ENCODE data around the gene LBHD2.
"Not testable (repeated sequence)": the region's sequence is repeated elsewhere in the genome, so short reads cannot be mapped to it uniquely, and the experiment has no call there.

Gene LBHD2

GRCh38 chr14:103107455-103107854, 23.4 kb downstream of the LBHD2 start:
- no peak for DNase-seq

- no peak for DNase-seq
Measured at GRCh38 chr14:103107941-103108748, 24.1 kb downstream of the LBHD2 start.

DNA sequence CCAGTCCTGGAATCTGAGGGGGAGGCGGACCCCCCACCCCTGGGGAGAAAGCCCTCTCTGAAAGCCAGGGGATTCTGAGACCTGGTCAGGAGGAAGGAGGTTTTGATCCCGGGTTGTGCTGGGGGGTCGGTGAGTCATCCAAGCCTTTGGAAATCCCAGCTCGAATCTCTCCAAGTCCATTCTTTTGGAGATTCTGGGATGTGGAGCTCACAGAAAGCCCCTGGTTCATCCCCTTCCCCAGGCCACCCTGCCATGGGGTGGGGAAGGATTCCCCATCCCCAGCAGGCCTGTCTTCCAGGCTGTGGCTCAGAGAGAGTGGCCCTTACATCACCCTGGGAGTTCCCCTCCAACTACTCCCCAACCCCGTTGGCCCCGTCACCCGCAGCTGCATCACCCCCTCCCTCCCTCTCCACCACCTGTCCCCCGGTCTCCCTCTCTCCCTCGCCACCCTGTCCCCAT, 24.8 kb downstream of the LBHD2 start:
- no peak for DNase-seq

DNA sequence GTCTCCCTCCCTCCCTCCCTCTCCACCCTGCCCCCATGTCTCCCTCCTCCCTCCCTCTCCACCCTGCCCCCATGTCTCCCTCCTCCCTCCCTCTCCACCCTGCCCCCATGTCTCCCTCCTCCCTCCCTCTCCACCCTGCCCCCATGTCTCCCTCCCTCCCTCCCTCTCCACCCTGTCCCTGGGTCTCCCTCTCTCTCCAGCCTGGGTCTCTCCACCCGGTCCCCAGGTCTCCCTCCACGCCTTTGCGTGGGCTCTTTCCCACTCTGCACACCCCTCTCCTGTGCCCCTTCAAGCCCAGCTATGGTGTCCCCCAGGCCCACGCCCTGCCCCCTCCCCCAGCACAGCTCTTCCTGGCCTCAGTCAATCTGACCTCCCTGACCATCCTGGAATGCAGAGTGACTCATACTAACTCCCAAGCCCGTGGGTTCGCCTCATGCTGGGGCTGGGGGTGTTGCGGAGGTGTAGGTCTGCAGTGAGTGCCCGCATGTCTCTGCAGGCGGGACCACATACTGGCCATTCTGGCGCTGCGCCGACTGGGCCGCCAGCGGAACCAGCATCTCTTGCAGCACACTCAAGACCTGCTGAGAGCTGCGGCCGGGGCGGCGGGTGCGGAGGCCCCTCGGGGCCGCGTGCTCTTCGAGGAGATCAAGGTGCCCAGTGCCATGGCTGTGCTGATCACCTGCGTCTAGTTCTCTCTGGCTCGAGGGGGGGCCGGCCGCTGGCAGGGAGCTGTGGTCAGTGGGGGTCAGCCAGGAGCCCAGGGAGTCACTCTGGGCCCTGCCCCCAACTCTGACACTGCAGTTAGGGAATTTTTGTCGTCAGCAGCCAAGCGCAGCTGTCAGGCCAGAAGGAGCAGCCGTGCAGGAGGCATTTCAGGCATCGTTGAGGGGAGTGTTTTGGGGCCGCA, 25.8 kb downstream of the LBHD2 start:
- DNase-seq = no peak

DNA sequence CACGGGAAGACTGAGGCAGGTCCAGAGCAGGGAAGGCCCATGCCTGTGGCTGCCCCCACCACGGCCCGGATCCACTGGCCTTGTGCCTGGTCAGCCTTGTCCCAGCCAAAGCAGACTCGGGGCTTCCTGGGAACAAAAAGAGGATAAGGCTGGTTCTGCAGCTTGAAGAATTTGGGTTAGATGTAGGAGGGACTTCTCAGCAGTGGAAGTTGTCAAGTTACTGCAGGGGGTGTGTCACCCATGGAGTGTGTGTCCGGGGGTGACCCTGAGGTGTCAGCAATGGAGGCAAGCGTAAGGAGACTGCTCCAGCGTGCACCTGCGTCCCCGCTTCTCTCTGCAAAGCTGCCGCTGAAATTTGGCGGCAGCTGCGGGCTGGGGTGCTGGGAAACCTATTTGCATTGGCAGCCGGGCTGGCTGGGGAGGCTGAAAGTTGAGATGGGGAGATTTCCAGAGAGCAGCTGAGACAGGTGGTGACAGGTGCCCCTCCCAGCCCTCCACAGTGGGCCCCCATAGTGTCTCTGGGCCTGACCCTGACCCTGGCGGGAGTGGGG, 26.7 kb downstream of the LBHD2 start:
- DNase-seq = no peak

GRCh38 chr14:103111232-103111868, 27.3 kb downstream of the LBHD2 start:
- DNase-seq = no peak

- no peak for DNase-seq
Measured at GRCh38 chr14:103112400-103113243, 28.6 kb downstream of the LBHD2 start.

DNA sequence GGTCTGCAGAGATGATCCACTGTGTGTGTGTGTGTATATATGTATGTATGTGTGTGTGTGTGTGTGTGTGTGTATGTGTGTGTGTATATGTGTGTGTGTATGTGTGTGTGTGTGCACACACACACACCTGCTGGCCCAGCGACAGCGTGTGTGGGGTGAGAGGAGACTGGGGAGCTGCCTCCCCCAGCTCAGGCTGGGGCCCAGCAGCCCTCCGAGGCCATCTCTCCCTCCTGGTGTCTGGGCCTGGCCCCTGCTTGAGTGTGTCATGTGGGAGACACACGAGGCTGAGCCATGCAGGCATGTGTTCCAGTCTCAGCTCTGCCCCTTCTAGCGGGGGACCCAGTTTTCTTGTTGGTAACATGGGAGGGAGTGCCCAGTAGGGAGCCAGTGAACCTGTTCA, 29.3 kb downstream of the LBHD2 start:
- no peak for DNase-seq

GRCh38 chr14:103113774-103114173, 29.8 kb downstream of the LBHD2 start:
- no peak for DNase-seq

DNA sequence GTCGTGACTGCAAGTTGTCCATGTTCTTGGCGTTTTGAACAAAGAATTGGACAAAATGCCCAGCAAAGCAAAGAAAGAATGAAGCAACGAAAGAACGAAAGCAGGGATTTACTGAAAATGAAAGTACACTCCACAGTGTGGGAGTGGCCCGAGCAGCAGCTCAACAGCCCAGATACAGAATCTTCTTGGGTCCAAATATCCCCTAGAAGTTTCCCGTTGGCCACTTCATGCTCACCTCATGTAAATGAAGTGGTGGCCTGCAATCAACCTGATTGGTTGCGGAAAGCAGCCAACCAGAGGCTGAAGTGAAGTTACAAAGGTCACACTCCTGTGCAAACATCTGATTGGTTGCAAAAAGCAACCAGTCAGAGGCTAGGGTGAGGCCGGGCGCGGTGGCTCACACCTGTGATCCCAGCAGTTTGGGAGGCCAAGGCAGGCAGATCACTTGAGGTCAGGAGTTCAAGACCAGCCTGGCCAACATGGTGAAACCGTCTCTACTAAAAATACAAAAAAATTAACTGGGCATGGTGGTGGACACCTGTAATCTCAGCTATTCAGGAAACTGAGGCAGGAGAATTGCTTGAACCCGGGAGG, 31.2 kb downstream of the LBHD2 start:
- DNase-seq = not testable (repeated sequence)

DNA sequence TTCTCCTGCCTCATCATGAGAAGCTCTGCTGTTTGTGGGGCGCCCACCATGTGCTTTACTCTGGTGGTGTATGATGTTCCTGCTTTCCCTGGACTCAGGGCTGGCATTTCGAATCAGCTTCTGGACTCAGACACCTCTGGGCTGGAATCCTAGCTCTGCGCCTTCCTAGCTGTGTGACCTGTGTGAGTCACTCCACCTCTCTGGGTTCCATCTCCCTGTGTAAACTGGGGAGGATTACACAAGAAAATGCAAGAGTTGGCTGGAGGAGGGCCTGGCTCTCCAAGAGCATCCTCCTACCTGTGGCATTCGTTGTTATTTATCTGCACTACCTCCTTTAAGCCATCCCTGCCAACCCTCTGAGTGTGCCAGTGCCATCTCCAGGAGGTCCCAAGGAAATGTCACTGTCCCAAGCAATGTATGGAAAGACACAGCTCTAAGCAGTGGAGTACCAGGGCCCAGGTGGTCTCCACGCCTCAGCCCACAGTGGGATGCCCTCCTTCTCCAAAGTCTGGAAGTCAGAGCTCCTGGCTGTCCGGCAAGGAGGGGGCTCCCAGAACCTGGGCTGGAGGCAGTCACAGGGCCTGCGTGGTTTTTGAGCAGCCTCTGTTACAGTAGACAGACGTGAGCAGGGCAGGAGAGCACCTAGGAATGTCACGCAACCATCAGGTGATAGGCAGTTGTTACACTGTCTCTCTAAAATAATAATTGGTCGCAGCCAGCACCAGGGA, 32.0 kb downstream of the LBHD2 start:
- no peak for DNase-seq

DNA sequence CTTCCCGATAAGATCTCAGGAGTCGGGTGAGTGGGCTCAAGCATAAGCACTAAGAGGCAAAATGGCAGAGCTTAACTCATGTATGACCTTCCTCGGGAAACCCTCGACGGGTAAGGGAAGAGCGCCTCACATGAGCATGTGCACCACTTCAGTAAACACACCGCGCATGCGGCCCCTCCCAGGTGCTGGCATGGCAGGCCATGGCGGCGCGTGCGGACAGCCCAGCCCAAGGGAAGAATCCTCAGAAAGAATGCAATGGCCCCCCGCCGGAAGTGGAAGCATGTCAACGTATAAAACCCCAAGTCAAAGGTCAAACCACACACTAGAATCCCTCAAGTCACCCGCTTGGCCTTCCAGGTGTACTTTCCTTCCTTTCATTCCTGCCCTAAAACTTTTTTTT, 32.6 kb downstream of the LBHD2 start:
- no peak for DNase-seq

GRCh38 chr14:103117499-103117898, 33.5 kb downstream of the LBHD2 start:
- not testable (repeated sequence) for DNase-seq

DNA sequence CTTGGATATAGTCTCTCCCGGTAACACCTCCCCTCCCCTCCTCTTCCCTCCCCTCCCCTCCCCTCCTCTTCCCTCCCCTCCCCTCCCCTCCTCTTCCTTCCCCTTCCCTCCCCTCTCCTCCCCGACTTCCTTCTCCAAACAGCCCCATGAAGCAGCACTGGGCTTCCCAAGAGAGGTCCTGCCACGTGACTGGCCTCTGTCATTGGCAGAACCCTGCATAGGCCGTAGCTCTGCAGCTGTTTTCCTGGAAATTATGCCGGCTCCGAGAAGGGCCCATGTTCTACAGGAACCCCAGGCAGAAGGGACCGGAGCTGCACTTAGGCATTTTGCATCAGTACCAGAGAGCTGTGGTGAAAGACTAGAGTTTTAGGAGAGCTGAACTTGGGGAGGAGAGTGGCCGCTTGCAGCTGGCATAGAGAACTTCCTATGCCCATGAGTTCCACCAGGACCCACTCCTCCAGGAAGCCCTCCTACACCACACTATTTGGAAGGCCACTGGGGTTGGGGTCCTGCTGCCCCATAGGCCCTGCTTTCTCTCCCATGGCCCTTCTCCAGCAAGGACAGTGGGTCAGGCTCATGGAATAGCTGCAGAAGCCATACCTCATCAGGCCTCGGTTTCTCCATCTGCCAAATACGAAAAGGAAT, 34.1 kb downstream of the LBHD2 start:
- no peak for DNase-seq

DNA sequence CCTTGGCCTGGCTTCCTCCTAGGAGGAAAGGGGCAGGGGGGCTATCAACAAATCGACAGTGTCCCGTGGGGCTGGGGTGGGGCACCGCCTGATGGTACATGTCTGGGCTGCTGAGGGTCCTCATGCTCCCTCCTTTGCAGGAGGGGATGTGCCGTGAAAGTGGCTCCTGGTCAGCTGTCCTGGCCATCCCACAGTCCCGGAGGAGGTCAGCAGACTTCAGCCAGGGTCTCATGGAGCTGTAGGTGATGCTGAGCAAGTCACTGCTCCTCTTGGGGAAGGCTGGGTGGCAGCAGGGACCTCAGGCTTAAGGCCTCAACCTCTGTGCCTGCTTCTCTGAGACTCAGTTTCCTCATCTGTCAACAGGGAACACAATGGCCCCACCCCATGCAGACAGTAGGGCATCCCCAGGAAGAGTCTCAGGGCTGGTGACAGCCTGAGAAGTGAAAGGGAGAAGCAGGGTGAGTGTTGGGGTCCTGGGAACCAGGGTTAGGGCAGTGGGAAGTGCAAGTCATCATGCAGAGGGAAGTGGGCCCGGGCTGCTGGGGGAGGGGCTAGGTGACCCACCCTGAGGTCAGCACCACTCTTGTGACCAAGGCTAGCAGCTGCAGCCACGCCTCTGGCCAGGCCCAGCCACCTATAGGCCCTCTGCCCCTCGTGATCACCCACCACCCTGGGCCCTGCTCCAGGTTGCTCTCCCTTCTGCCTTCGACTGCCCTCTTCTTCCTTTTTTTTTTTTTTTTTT, 34.8 kb downstream of the LBHD2 start:
- no peak for DNase-seq

DNA sequence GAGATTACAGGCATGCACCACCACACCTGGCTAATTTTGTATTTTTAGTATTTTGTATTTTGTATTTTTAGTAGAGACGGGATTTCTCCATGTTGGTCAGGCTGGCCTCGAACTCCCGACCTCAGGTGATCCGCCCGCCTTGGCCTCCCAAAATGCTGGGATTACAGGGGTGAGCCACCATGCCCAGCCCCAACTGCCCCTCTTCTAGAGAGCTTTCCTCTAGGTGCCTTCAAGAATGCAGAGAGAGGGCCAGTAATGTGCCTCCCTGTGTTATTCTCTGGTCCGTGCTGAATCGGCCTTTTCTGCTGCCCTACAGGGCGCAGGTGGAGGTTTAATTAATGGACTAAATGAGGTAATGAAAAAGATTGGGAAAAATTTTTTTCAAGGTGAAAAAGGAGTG, 35.5 kb downstream of the LBHD2 start:
- DNase-seq = not testable (repeated sequence)

DNA sequence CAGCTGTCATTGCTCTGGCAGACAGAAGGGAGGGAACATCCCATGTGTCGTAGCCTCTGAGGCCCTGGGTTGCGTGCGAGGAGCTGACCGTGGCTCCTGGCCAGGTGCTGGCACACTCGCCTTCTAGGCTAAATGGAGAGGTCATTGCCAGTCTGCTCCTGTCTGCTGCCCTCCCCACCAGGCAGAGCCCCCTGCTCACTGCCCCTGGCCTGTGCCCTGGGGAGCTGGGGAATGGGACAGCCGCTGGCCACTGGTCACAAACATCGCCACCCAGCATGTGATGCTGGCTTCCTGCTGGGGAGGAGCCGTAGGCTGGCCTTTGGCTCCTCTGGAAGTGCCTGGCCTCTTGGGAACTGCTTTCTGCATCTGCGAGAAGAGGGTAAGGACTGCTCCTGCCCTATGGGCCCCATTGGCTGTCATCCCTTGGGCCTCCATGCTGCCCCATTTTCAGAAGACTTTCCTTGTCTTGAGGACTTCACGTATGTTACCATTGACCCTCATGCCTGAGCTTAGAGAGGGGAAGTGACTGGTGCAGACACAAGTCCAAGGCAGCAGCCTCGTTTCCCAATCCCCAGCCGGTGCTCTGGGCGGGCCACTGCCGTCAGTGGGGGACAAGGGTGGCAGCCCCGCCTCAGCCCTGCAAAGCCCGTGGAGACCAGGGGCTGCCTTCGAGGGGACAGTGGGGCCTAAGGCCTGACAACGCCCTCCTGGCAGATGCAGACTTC, 37.3 kb downstream of the LBHD2 start:
- no peak for DNase-seq

DNA sequence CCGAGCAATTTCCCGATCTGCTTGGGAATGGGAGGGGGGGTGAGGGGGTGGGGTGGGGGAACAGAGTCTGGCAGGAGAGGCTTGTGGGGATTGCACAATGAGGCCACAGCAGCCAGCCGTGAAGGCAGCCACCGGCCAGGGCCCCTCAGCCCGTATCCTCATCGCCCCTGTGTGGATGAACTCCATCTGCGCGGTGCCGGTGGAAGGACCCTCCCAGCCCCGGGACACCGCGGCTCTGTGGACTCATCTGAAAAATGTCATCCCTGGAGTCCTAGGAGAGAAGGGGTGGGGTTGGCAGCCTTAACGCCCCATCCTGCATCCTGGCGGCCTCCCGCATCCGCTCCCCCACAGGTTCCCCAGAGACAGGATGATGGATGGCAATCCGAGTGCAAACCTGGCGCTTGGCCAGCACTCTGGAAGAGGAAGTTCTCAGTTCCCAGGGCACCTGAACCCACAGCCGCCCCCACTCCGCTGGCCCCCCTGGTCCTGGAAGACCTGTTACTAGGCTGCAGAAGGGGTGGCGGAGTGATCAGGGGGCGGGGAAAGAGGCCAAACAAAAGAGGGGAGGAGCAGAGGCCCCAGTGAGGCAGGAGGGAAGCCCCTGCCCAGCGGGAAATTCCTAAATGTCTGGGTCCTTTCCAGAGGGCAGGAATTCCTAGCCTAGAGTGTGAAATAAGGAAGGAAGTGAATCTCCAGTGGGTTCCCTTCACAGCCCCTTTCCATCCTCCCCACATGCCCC, 38.0 kb downstream of the LBHD2 start:
- DNase-seq = no peak
